ENCODE results near the gene NRN1L.
A peak's percentile ranks its signal among the peaks of the same experiment; 100 is the strongest.

NRN1L gene

GRCh38 chr16:67892899-67893742 is 8.4 kb downstream of the NRN1L start, which contains the start of gene PSKH1:
TSS of gene PSKH1 (plus strand) at chr16:67893254. CDS start at chr16:67908750, 15,496 bp downstream.
- H3K4me3 ChIP-seq: peak within 1 kb of the TSS; percentile 88
- DNase-seq (ENCODE audit: low spot score): peak; percentile 97
- TF ChIP-seq CTCF (IDR thresholded peaks at IDR 0.05): no peak
- H3K27ac ChIP-seq: peak within 1 kb of the TSS; percentile 86 to 95

- DNase-seq (ENCODE audit: low spot score): no peak
- Histone ChIP-seq H3K4me3 (peak overlapping the region; percentile 88), H3K27ac (peak overlapping the region; percentile 86 to 95)
- no peak for TF ChIP-seq CTCF (IDR thresholded peaks at IDR 0.05)
Measured at GRCh38 chr16:67893743-67894399, 9.2 kb downstream of the NRN1L start.

- TF ChIP-seq CTCF (IDR thresholded peaks at IDR 0.05): no peak
- no peak overlapping the region for H3K4me3 ChIP-seq
- peak; percentile 88 for DNase-seq (ENCODE audit: low spot score)
- H3K27ac ChIP-seq: peak overlapping the region; percentile 81 to 85
Measured at GRCh38 chr16:67897231-67897630, 12.5 kb downstream of the NRN1L start.

GRCh38 chr16:67901734-67902133 is 17.0 kb downstream of the NRN1L start:
- no peak for TF ChIP-seq CTCF (IDR thresholded peaks at IDR 0.05)
- H3K27ac ChIP-seq: no peak overlapping the region
- no peak overlapping the region for H3K4me3 ChIP-seq
- no peak for DNase-seq (ENCODE audit: low spot score)

GRCh38 chr16:67902831-67903230 is 18.1 kb downstream of the NRN1L start:
- DNase-seq (ENCODE audit: low spot score): no peak
- Histone ChIP-seq H3K27ac (peak overlapping the region in 1 of 2 donors; percentile 51), H3K4me3 (no peak overlapping the region)
- no peak for TF ChIP-seq CTCF (IDR thresholded peaks at IDR 0.05)

- Histone ChIP-seq H3K27ac (no peak overlapping the region), H3K4me3 (no peak overlapping the region)
- no peak for DNase-seq (ENCODE audit: low spot score)
- no peak for TF ChIP-seq CTCF (IDR thresholded peaks at IDR 0.05)
Measured at GRCh38 chr16:67907397-67908180, 22.9 kb downstream of the NRN1L start.
